SK-N-SH treated with all-trans-retinoic acid at 6 μM for 48 hours (cell line): Measurements from ENCODE around the gene HDGF.
A peak's percentile ranks its signal among the peaks of the same experiment; 100 is the strongest.

Experiments used
- ATAC-seq: fragments of 200-7000 bp; cut with Tn5 transposase; 3 replicates; pipeline ENCODE4 v1.9.1; 2020; ENCODE audit warnings: mild to moderate bottlenecking, moderate library complexity
- ARNTL ChIP-seq: fragments of 450-650 bp; formaldehyde crosslinking; IDR thresholded peaks from 2 replicates; pipeline ENCODE4 v1.5.0; 2020; ENCODE audit warnings: low read depth, mild to moderate bottlenecking, moderate library complexity, borderline replicate concordance
- BACH2 ChIP-seq: fragments of 250-450 bp; sonication (Bioruptor Pico); IDR thresholded peaks from 2 replicates; pipeline ENCODE4 v1.9.0; 2021; ENCODE audit warnings: mild to moderate bottlenecking, borderline replicate concordance
- CSDC2 ChIP-seq: fragments of 250-450 bp; sonication (Bioruptor Pico); IDR thresholded peaks from 2 replicates; pipeline ENCODE4 v1.5.0; 2020; ENCODE audit warnings: mild to moderate bottlenecking, moderate library complexity
- CSRNP3 ChIP-seq: fragments of 250-450 bp; sonication (Bioruptor Pico); IDR thresholded peaks from 2 replicates; pipeline ENCODE4 v1.5.1; 2021; ENCODE audit warnings: mild to moderate bottlenecking, moderate library complexity
- GLIS3 ChIP-seq: fragments of 250-450 bp; sonication (Bioruptor Pico); IDR thresholded peaks from 2 replicates; pipeline ENCODE4 v1.5.0; 2020; ENCODE audit warnings: mild to moderate bottlenecking, moderate library complexity
- ISL1 ChIP-seq: fragments of 250-450 bp; sonication (Bioruptor Pico); IDR thresholded peaks from 2 replicates; pipeline ENCODE4 v2.1.2; 2022; ENCODE audit warnings: mild to moderate bottlenecking, moderate library complexity
- PPARA ChIP-seq: fragments of 250-450 bp; sonication (Bioruptor Pico); IDR thresholded peaks from 2 replicates; pipeline ENCODE4 v1.5.0; 2020; ENCODE audit warnings: mild to moderate bottlenecking, borderline replicate concordance
- SNAI2 ChIP-seq: fragments of 250-450 bp; sonication (Bioruptor Pico); IDR thresholded peaks from 2 replicates; pipeline ENCODE4 v1.5.0; 2020; ENCODE audit warnings: mild to moderate bottlenecking, moderate library complexity
- TOX ChIP-seq: fragments of 250-450 bp; sonication (Bioruptor Pico); IDR thresholded peaks from 2 replicates; pipeline ENCODE4 v1.8.0; 2021; ENCODE audit warnings: mild to moderate bottlenecking, moderate library complexity, borderline replicate concordance
- ZFP3 ChIP-seq: fragments of 250-450 bp; sonication (Bioruptor Pico); IDR thresholded peaks from 2 replicates; pipeline ENCODE4 v1.5.0; 2020; ENCODE audit warnings: mild to moderate bottlenecking, moderate library complexity
- ZFP30 ChIP-seq: fragments of 450-650 bp; formaldehyde crosslinking; IDR thresholded peaks from 2 replicates; pipeline ENCODE4 v1.5.0; 2022; ENCODE audit warnings: mild to moderate bottlenecking, moderate library complexity
- ZNF70 ChIP-seq: fragments of 450-650 bp; formaldehyde crosslinking; IDR thresholded peaks from 2 replicates; pipeline ENCODE4 v1.5.0; 2020; ENCODE audit warnings: mild to moderate bottlenecking, moderate library complexity
- ZNF8 ChIP-seq: fragments of 450-650 bp; formaldehyde crosslinking; IDR thresholded peaks from 2 replicates; pipeline ENCODE4 v1.5.0; 2020; ENCODE audit warnings: mild to moderate bottlenecking, moderate library complexity
- TF ChIP-seq, protein P1 (sequence below): fragments of 250-450 bp; sonication (Bioruptor Pico); IDR thresholded peaks from 2 replicates; pipeline ENCODE4 v1.8.0; 2020; ENCODE audit warnings: mild to moderate bottlenecking, moderate library complexity, borderline replicate concordance
- TF ChIP-seq, protein P2 (sequence below): fragments of 250-450 bp; sonication (Bioruptor Pico); IDR thresholded peaks from 2 replicates; pipeline ENCODE4 v1.5.0; 2020; ENCODE audit warnings: mild to moderate bottlenecking, moderate library complexity

The HDGF gene

GRCh38 chr1:156709031-156709430, 42.4 kb downstream of the HDGF start (continued):
- TF ChIP-seq CSRNP3 (CRISPR knock-in tag) = no peak

- ATAC-seq = no peak
- TF ChIP-seq, protein P1, sequence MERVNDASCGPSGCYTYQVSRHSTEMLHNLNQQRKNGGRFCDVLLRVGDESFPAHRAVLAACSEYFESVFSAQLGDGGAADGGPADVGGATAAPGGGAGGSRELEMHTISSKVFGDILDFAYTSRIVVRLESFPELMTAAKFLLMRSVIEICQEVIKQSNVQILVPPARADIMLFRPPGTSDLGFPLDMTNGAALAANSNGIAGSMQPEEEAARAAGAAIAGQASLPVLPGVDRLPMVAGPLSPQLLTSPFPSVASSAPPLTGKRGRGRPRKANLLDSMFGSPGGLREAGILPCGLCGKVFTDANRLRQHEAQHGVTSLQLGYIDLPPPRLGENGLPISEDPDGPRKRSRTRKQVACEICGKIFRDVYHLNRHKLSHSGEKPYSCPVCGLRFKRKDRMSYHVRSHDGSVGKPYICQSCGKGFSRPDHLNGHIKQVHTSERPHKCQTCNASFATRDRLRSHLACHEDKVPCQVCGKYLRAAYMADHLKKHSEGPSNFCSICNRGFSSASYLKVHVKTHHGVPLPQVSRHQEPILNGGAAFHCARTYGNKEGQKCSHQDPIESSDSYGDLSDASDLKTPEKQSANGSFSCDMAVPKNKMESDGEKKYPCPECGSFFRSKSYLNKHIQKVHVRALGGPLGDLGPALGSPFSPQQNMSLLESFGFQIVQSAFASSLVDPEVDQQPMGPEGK (CRISPR knock-in tag) = peak; percentile 57; the same call in 1 of the 2 replicates
- TF ChIP-seq CSDC2 (CRISPR knock-in tag) = no peak
- TF ChIP-seq, protein P2, sequence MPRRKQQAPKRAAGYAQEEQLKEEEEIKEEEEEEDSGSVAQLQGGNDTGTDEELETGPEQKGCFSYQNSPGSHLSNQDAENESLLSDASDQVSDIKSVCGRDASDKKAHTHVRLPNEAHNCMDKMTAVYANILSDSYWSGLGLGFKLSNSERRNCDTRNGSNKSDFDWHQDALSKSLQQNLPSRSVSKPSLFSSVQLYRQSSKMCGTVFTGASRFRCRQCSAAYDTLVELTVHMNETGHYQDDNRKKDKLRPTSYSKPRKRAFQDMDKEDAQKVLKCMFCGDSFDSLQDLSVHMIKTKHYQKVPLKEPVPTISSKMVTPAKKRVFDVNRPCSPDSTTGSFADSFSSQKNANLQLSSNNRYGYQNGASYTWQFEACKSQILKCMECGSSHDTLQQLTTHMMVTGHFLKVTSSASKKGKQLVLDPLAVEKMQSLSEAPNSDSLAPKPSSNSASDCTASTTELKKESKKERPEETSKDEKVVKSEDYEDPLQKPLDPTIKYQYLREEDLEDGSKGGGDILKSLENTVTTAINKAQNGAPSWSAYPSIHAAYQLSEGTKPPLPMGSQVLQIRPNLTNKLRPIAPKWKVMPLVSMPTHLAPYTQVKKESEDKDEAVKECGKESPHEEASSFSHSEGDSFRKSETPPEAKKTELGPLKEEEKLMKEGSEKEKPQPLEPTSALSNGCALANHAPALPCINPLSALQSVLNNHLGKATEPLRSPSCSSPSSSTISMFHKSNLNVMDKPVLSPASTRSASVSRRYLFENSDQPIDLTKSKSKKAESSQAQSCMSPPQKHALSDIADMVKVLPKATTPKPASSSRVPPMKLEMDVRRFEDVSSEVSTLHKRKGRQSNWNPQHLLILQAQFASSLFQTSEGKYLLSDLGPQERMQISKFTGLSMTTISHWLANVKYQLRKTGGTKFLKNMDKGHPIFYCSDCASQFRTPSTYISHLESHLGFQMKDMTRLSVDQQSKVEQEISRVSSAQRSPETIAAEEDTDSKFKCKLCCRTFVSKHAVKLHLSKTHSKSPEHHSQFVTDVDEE (CRISPR knock-in tag) = peak; percentile 72
Observed at GRCh38 chr1:156708218-156708661, 43.2 kb downstream of the HDGF start.

GRCh38 chr1:156707417-156708217, 43.9 kb downstream of the HDGF start:
- TF ChIP-seq ISL1 (CRISPR knock-in tag) = no peak
- TF ChIP-seq ZNF70 (CRISPR knock-in tag) = 0 out of 2 replicates have a peak, but pooled peaks have one; percentile 31
- TF ChIP-seq, protein P2 (CRISPR knock-in tag) = 0 out of 2 replicates have a peak, but pooled peaks have one; percentile 11
- TF ChIP-seq, all 23 proteins: peak for 2
- ATAC-seq = no peak

DNA sequence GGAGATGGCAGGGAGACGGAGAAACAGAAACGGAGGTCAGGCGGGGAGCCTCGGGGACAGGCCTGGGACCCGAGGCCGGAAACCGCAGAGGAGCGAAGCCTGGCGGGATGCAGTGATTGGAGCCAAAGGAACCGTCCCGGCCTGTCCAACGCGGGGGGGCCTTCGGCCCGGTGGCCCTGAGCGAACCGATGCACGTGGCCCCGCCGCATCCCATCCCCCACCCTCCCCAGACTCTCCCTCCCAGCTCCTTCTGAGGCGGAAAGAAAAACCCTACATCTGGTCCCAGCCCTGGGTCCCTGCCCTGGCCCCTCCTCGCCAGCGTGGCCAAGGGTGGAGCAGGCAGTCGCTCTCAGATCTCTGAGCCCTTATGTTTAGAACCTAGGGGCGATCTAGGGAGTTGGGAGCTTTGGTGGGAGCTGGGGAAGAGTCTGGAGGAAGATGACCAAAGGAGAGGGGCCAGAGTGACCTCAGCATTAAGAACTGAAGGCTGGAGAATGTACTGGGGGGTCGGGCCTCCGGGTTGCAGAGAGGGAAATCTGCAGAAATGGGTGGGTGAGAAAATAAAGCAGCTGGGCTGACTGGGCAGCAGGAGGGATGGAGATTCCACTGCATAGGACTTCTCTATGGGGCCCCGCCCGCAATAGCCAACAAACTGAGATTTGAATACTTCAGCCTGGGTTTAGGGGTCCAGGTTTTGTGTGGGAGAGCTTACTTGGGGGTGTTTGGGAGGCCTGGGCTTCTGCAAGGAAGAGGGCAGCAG, 44.6 kb downstream of the HDGF start:
- TF ChIP-seq ZNF8 (CRISPR knock-in tag) (no peak), BACH2 (no peak), PPARA (no peak), SNAI2 (CRISPR knock-in tag) (no peak), ZFP3 (CRISPR knock-in tag) (no peak), GLIS3 (CRISPR knock-in tag) (no peak), ZFP30 (CRISPR knock-in tag) (no peak), ARNTL (no peak), TOX (no peak)
- TF ChIP-seq, protein P2 (CRISPR knock-in tag) = no peak
- no peak for ATAC-seq
